Upper lobe of left lung (tissue), 6 donors: ENCODE measurements around the gene S100A9. TPM values are rescaled to one million over a fixed set of nuclear protein-coding genes. Genes with fewer than 3 reads are reported as not detected.
"Not testable (repeated sequence)": the region's sequence is repeated elsewhere in the genome, so short reads cannot be mapped to it uniquely, and the experiment has no call there.

Source experiments
- ATAC-seq, 2 donors: fragments of 200-7000 bp; cut with Tn5 transposase; one replicate each; pipeline ENCODE4 v1.9.1; 2022; ENCODE audit warnings: mild to moderate bottlenecking in 2 of 2, moderate library complexity in 2 of 2; ENCODE audit not compliant: low FRiP score in 2 of 2
- DNase-seq, 2 donors: peaks; one replicate each; pipeline ENCODE4 v3.0.0-alpha.2; 2019 to 2020
- H3K27ac ChIP-seq, 4 donors: fragments of 200-600 bp; sonication (generic); one replicate each; pipeline ENCODE4 v1.5.1; 2016 to 2019
- H3K27me3 ChIP-seq, 4 donors: fragments of 200-600 bp; sonication (generic); one replicate each; pipeline ENCODE4 v1.5.1; 2017 to 2019
- H3K36me3 ChIP-seq, 4 donors: fragments of 200-600 bp; sonication (generic); one replicate each; pipeline ENCODE4 v1.5.1; 2016 to 2019
- H3K4me1 ChIP-seq, 4 donors: fragments of 200-600 bp; sonication (generic); one replicate each; pipeline ENCODE4 v1.5.1; 2018 to 2019
- H3K4me3 ChIP-seq, 4 donors: fragments of 200-600 bp; sonication (generic); one replicate each; pipeline ENCODE4 v1.5.1; 2017 to 2019; ENCODE audit warnings: mild to moderate bottlenecking in 2 of 4, moderate library complexity in 1 of 4
- H3K9me3 ChIP-seq, 4 donors: fragments of 200-600 bp; sonication (generic); one replicate each; pipeline ENCODE4 v1.5.1; 2018 to 2019
- CTCF ChIP-seq, 6 experiments: fragments of 450-650 bp in 4 of 6; fragments of 200-600 bp in 2 of 6; sonication (generic) in 2 of 6; IDR thresholded peaks; one replicate each; pipeline ENCODE4 v1.5.1; 2016 to 2019; ENCODE audit warnings: antibody characterized with exemption in 6 of 6
- EP300 ChIP-seq, 4 donors: sonication (generic); formaldehyde crosslinking; IDR thresholded peaks; one replicate each; pipeline ENCODE4 v1.5.1; 2017; ENCODE audit warnings: antibody characterized with exemption in 4 of 4, control low read depth in 2 of 4
- POLR2A ChIP-seq, 4 donors: fragments of 450-650 bp; IDR thresholded peaks; one replicate each; pipeline ENCODE4 v1.5.1; 2016 to 2017; ENCODE audit warnings: antibody characterized with exemption in 4 of 4, mild to moderate bottlenecking in 2 of 4
- POLR2AphosphoS5 ChIP-seq, 2 donors: sonication (generic); formaldehyde crosslinking; IDR thresholded peaks; one replicate each; pipeline ENCODE4 v1.5.1; 2017; ENCODE audit warnings: antibody characterized with exemption in 2 of 2
- WGBS, 2 donors: methylation state at CpG; one replicate each; pipeline ENCODE4 v1.1.5; 2017 to 2018; 5-methylcytosine and 5-hydroxymethylcytosine counted together
- total RNA-seq, 6 donors: library from RNA; depleted of rRNA in 4 of 6; stranded (reverse); fragments of >200 nt in 4 of 6; gene quantifications; one replicate each; pipeline versions ENCODE4 v1.1.0 to v1.2.1, GENCODE V29; 2016 to 2021
- donor health status: DM: no; HTN: no; CAD: no; lungs with moderate emphysema.
- donor health status: DM: no; HTN: yes; CAD: no; lungs with severe emphysema.

S100A9 gene
- total RNA-seq, 6 donors from 2014 or later: 133 to 1,125 (median 606) TPM

DNA sequence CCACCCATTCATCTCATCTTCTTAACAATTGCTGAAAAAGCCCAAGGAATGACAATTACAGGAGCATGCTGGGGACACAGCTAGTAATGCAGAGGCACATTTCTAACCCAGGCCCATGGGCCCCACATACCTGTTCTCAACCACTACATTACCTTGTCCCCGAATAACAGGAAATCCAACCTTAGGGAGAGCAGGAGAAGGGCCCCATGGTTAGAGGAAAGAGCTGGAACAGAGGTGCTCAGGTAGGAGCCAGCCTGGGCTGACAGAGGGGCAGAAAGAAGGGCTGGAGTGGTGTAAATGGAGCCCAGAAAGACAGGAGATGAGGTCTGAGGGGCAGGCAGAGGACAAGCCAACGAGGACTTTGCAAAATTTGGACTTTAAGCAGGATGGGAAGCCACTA is 44.6 kb downstream of the S100A9 start:
- Histone ChIP-seq H3K36me3 (no peaks in the 10 kb centered on the region), H3K9me3 (no peaks in the 10 kb centered on the region), H3K4me3 (no peak overlapping the region), H3K27me3 (no peaks in the 10 kb centered on the region), H3K27ac (no peak overlapping the region), H3K4me1 (no peaks in the 10 kb centered on the region)
- TF ChIP-seq EP300 (IDR thresholded peaks at IDR 0.05) (no peak), POLR2AphosphoS5 (IDR thresholded peaks at IDR 0.05) (no peak), CTCF (IDR thresholded peaks at IDR 0.05) (no peak)
- 64 to 65% methylated on average over 2 of the region's 2 CpGs for WGBS, 2 donors
- no peak for ATAC-seq
- DNase-seq: no peak

DNA sequence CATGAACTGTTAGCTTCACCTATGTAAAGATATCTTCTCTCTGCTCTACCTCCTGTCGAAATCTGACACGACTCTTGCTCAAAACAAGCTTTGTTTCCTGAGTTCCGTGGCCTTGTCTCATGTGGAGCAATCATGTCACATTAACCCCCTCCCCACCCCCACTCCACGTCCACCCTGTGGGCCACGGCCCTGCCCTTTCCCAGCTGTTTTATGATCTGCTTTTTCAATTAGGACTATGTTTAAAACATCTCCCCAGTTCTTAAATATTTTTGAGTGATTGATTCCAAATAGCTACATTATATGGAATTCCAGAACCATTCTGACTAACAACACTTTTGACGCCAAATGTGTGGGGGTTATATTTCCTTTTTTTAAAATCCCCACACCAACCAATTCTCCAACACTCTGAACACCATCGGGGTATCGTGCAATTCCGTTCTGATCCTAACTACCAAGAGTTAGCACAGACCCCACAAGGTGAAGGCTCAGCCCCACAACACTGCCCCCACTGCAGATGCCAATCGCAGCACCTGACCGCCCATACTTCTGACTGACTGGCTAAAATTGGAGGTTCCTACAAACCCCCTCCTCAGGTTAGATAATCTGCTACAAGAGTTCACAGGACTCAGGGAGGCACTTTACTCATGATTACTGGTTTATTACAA is 45.9 kb downstream of the S100A9 start:
- Histone ChIP-seq H3K9me3 (no peaks in the 10 kb centered on the region), H3K4me1 (no peaks in the 10 kb centered on the region), H3K27ac (peak overlapping the region in 1 of 4 donors; percentile 28), H3K27me3 (no peaks in the 10 kb centered on the region), H3K36me3 (no peaks in the 10 kb centered on the region), H3K4me3 (no peak overlapping the region)
- ATAC-seq (no peak), DNase-seq (no peak)
- 77 to 81% methylated on average over 11 of the region's 11 CpGs for WGBS, 2 donors
- no peak for TF ChIP-seq CTCF (IDR thresholded peaks at IDR 0.05)
- no peak for TF ChIP-seq EP300 (IDR thresholded peaks at IDR 0.05)
- TF ChIP-seq POLR2AphosphoS5 (IDR thresholded peaks at IDR 0.05): no peak
- TF ChIP-seq POLR2A (IDR thresholded peaks at IDR 0.05): no peak

- 79 to 80% methylated on average over 5 to 7 of the region's 7 CpGs for WGBS, 2 donors
- peak overlapping the region in 1 of 4 donors; percentile 28 for H3K27ac ChIP-seq
- no peaks in the 10 kb centered on the region for H3K9me3 ChIP-seq
- no peaks in the 10 kb centered on the region for H3K4me1 ChIP-seq
- no peak overlapping the region for H3K4me3 ChIP-seq
- ATAC-seq (no peak), DNase-seq (no peak)
- no peaks in the 10 kb centered on the region for H3K27me3 ChIP-seq
- TF ChIP-seq POLR2AphosphoS5 (IDR thresholded peaks at IDR 0.05): no peak
- TF ChIP-seq CTCF (IDR thresholded peaks at IDR 0.05): no peak
- no peak for TF ChIP-seq POLR2A (IDR thresholded peaks at IDR 0.05)
- TF ChIP-seq EP300 (IDR thresholded peaks at IDR 0.05): no peak
- no peaks in the 10 kb centered on the region for H3K36me3 ChIP-seq
These were observed 46.5 kb downstream of the S100A9 start for GRCh38 chr1:153404086-153404635.

- no peaks in the 10 kb centered on the region for H3K36me3 ChIP-seq
- WGBS, 2 donors: 37 to 39% methylated on average over 15 of the region's 15 CpGs
These were observed 47.1 kb downstream of the S100A9 start for GRCh38 chr1:153404768-153405167.

GRCh38 chr1:153405825-153406599 is 48.4 kb downstream of the S100A9 start:
- not testable (repeated sequence) for DNase-seq, H3K4me1 ChIP-seq, H3K27ac ChIP-seq, H3K36me3 ChIP-seq, H3K9me3 ChIP-seq, H3K27me3 ChIP-seq, H3K4me3 ChIP-seq, ATAC-seq
- WGBS, 2 donors: 75 to 79% methylated on average over 4 to 6 of the region's 6 CpGs

More at GRCh38 chr1:153404768-153405167, 47.1 kb downstream of the S100A9 start:
- Histone ChIP-seq H3K4me1 (no peaks in the 10 kb centered on the region), H3K27ac (no peak overlapping the region), H3K27me3 (no peaks in the 10 kb centered on the region), H3K9me3 (no peaks in the 10 kb centered on the region), H3K4me3 (no peak overlapping the region)
- no peak for TF ChIP-seq POLR2A (IDR thresholded peaks at IDR 0.05)
- peak; percentile 40 to 76 (median 65) for TF ChIP-seq CTCF (IDR thresholded peaks at IDR 0.05)
- TF ChIP-seq EP300 (IDR thresholded peaks at IDR 0.05): no peak
- ATAC-seq (peak; percentile 76 to 81), DNase-seq (peak; percentile 78 to 80)

DNA sequence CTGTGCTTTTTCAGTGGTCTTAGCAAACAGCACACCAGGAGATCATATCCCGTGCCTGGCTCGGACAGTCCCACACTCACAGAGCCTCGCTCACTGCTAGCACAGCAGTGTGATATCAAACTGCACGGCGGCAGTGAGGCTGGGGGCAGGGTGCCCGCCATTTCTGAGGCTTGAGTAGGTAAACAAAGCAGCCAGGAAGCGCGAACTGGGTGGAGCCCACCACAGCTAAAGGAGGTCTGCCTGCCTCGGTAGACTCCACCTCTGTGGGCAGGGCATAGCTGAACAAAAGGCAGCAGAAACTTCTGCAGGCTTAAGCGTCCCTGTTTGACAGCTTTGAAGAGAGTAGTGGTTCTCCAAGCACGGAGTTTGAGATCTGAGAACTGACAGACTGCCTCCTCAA is 49.6 kb downstream of the S100A9 start:
- WGBS, 2 donors: 21 to 54% methylated on average over 4 to 11 of the region's 11 CpGs
- H3K27me3 ChIP-seq, H3K27ac ChIP-seq, H3K9me3 ChIP-seq, H3K36me3 ChIP-seq, ATAC-seq, H3K4me1 ChIP-seq, DNase-seq, H3K4me3 ChIP-seq: not testable (repeated sequence)
